HepG2 (cell line): ENCODE measurements around the gene NT5DC2. TPM values are rescaled to one million over a fixed set of nuclear protein-coding genes. Genes with fewer than 3 reads are reported as not detected.

Source experiments
- BRD4 ChIP-seq: sonication (generic); formaldehyde crosslinking; IDR thresholded peaks from 2 replicates; pipeline ENCODE4 v1.4.0; 2020; ENCODE audit warnings: missing genetic modification reagents
- CTCF ChIP-seq: sonication (generic); formaldehyde crosslinking; IDR thresholded peaks from 2 replicates; pipeline ENCODE4 v1.5.0; 2020; ENCODE audit warnings: mild to moderate bottlenecking, missing genetic modification reagents, moderate library complexity
- ESRRA ChIP-seq: sonication (generic); formaldehyde crosslinking; IDR thresholded peaks from 2 replicates; pipeline ENCODE4 v1.5.1; 2020; ENCODE audit warnings: mild to moderate bottlenecking, low read depth, missing genetic modification reagents
- HDAC2 ChIP-seq: sonication (generic); formaldehyde crosslinking; IDR thresholded peaks from 2 replicates; pipeline ENCODE4 v1.4.0; 2020; ENCODE audit warnings: missing genetic modification reagents
- JUN ChIP-seq: sonication (generic); formaldehyde crosslinking; IDR thresholded peaks from 2 replicates; pipeline ENCODE4 v1.4.0; 2020; ENCODE audit warnings: mild to moderate bottlenecking, missing genetic modification reagents
- NFE2L1 ChIP-seq: sonication (generic); formaldehyde crosslinking; IDR thresholded peaks from 2 replicates; pipeline ENCODE4 v1.4.0; 2020; ENCODE audit warnings: missing genetic modification reagents, mild to moderate bottlenecking, borderline replicate concordance
- NRL ChIP-seq: sonication (generic); formaldehyde crosslinking; IDR thresholded peaks from 2 replicates; pipeline ENCODE4 v1.5.0; 2020; ENCODE audit warnings: missing genetic modification reagents, mild to moderate bottlenecking, moderate library complexity, borderline replicate concordance
- PBX2 ChIP-seq: IDR thresholded peaks from 2 replicates; pipeline ENCODE4 v1.6.1; 2016; ENCODE audit warnings: control low read depth
- RERE ChIP-seq: IDR thresholded peaks from 2 replicates; pipeline ENCODE4 v1.6.1; 2016; ENCODE audit warnings: low read depth, missing genetic modification reagents, missing compliant biosample characterization
- SAFB2 ChIP-seq: sonication (generic); formaldehyde crosslinking; IDR thresholded peaks from 2 replicates; pipeline ENCODE4 v1.5.1; 2020; ENCODE audit warnings: missing genetic modification reagents, low read depth, mild to moderate bottlenecking, borderline replicate concordance
- SKIL ChIP-seq: sonication (generic); formaldehyde crosslinking; IDR thresholded peaks from 2 replicates; pipeline ENCODE4 v1.8.0; 2022; ENCODE audit warnings: missing genetic modification reagents, mild to moderate bottlenecking, moderate library complexity, borderline replicate concordance
- TFDP1 ChIP-seq: IDR thresholded peaks from 2 replicates; pipeline ENCODE4 v1.6.1; 2016; ENCODE audit warnings: missing compliant biosample characterization, missing genetic modification reagents, borderline replicate concordance
- ZFP36L2 ChIP-seq: sonication (generic); formaldehyde crosslinking; IDR thresholded peaks from 2 replicates; pipeline ENCODE4 v1.4.0; 2020; ENCODE audit warnings: missing genetic modification reagents
- ZFP41 ChIP-seq: sonication (generic); formaldehyde crosslinking; IDR thresholded peaks from 2 replicates; pipeline ENCODE4 v1.4.0; 2020; ENCODE audit warnings: mild to moderate bottlenecking, missing genetic modification reagents, borderline replicate concordance
- ZSCAN9 ChIP-seq: IDR thresholded peaks from 2 replicates; pipeline ENCODE4 v1.6.1; 2016; ENCODE audit warnings: borderline replicate concordance
- polyA plus RNA-seq, 8 experiments: library from polyadenylated mRNA; depleted of rRNA in 3 of 8; stranded (reverse) in 7 of 8; unstranded in 1 of 8; fragments of >200 nt; fragmentation: Illumina TruSeq in 4 of 8; extraction: Trizol in 4 of 8; gene quantifications; 2 replicates each; pipeline versions ENCODE4 v1.2.1 to v1.2.3, GENCODE V29; 2011 to 2016; ENCODE audit warnings: low read depth in 4 of 8, missing spikeins in 1 of 8, mixed read lengths in 1 of 8; ENCODE audit not compliant: insufficient read depth in 1 of 8
- total RNA-seq, 5 experiments: library from RNA; depleted of rRNA; stranded (reverse); fragments of >200 nt; fragmentation: Illumina TruSeq; extraction: Trizol; gene quantifications; 2 replicates each; pipeline ENCODE4 v1.2.3, GENCODE V29; 2016; ENCODE audit warnings: low read depth in 1 of 5

NT5DC2 gene
- total and polyA plus RNA-seq, 2 of the 13 experiments (the other 11 are each of a cell fraction or from before 2014, with no cell fraction given): 131 to 240 TPM

GRCh38 chr3:52536369-52537164 is 2.9 kb upstream of the NT5DC2 start, which contains the start of gene UQCC5 (continued):
- no peak for TF ChIP-seq RERE (CRISPR knock-in tag)
- peak; percentile 86 for TF ChIP-seq TFDP1 (CRISPR knock-in tag)
- 0 out of 2 replicates have a peak, but pooled peaks have one; percentile 13 for TF ChIP-seq BRD4 (CRISPR knock-in tag)
- no peak for TF ChIP-seq JUN
- TF ChIP-seq PBX2 (CRISPR knock-in tag): no peak
- peak; percentile 88 for TF ChIP-seq NRL (CRISPR knock-in tag)
- TF ChIP-seq NFE2L1 (CRISPR knock-in tag): 0 out of 2 replicates have a peak, but pooled peaks have one; percentile 70
- peak; percentile 72; the same call in 1 of the 2 replicates for TF ChIP-seq SAFB2 (CRISPR knock-in tag)
- peak; percentile 92 for TF ChIP-seq ZSCAN9 (CRISPR knock-in tag)
- peak; percentile 49 for TF ChIP-seq CTCF (CRISPR knock-in tag)
- no peak; the same call in 1 of the 2 replicates for TF ChIP-seq SKIL (CRISPR knock-in tag)
- TF ChIP-seq ZFP36L2 (CRISPR knock-in tag): 0 out of 2 replicates have a peak, but pooled peaks have one; percentile 49
- peak; percentile 47; the same call in 1 of the 2 replicates for TF ChIP-seq ESRRA (CRISPR knock-in tag)
- peak; percentile 83 for TF ChIP-seq HDAC2 (CRISPR knock-in tag)
- TF ChIP-seq ZFP41 (CRISPR knock-in tag): peak; percentile 73; the same call in 1 of the 2 replicates
